Keratinocyte (primary cell): ENCODE data around the gene FRMD4B. TPM values are rescaled to one million over a fixed set of nuclear protein-coding genes. Genes with fewer than 3 reads are reported as not detected.

Experiments used
- DNase-seq: peaks from one replicate; pipeline ENCODE4 v3.0.0-alpha.2; 2011; ENCODE audit warnings: low read depth, missing footprints, low spot score
- FAIRE-seq: peaks from 2 replicates; lab custom pipeline; 2011; peaks lifted over from hg19 to GRCh38; lab: Jason Lieb, UNC
- H2AFZ ChIP-seq: 2 replicates; pipeline ENCODE4 v1.6.0; 2012; ENCODE audit warnings: low read length, control low read depth, inconsistent platforms; ENCODE audit not compliant: control insufficient read depth
- H3K27ac ChIP-seq: 2 replicates; pipeline ENCODE4 v1.5.1; 2011; ENCODE audit warnings: low read length; ENCODE audit not compliant: control insufficient read depth, insufficient read depth
- H3K27me3 ChIP-seq: 3 replicates; pipeline ENCODE4 v1.6.0; 2011; ENCODE audit warnings: low read length; ENCODE audit not compliant: control insufficient read depth, insufficient read depth; ENCODE audit errors: extremely low read depth
- H3K36me3 ChIP-seq, 2 experiments: 2 replicates in 1 of 2; 3 replicates in 1 of 2; pipeline ENCODE4 v1.5.1; 2011; ENCODE audit warnings: low read length in 2 of 2, mild to moderate bottlenecking in 1 of 2; ENCODE audit not compliant: control insufficient read depth in 2 of 2, insufficient read depth in 2 of 2; ENCODE audit errors: extremely low read depth in 1 of 2
- H3K4me1 ChIP-seq: 3 replicates; pipeline ENCODE4 v1.5.1; 2011; ENCODE audit warnings: low read length; ENCODE audit not compliant: control insufficient read depth, insufficient read depth; ENCODE audit errors: extremely low read depth
- H3K4me2 ChIP-seq: 3 replicates; pipeline ENCODE4 v1.6.0; 2011; ENCODE audit warnings: low read depth, low read length; ENCODE audit not compliant: control insufficient read depth, insufficient read depth; ENCODE audit errors: extremely low read depth
- H3K4me3 ChIP-seq, 3 experiments: fragments of 200-600 bp in 1 of 3; sonication (generic) in 1 of 3; 2 replicates in 2 of 3; 3 replicates in 1 of 3; pipeline ENCODE4 v1.5.1; 2011 to 2016; ENCODE audit warnings: low read length in 3 of 3, mild to moderate bottlenecking in 3 of 3, control low read depth in 2 of 3, inconsistent platforms in 1 of 3, low read depth in 1 of 3, mixed read lengths in 1 of 3, mixed run types in 1 of 3, moderate library complexity in 1 of 3; ENCODE audit not compliant: control insufficient read depth in 2 of 3, insufficient read depth in 2 of 3; ENCODE audit errors: extremely low read depth in 1 of 3
- H3K79me2 ChIP-seq: 2 replicates; pipeline ENCODE4 v1.6.0; 2012; ENCODE audit warnings: low read length; ENCODE audit not compliant: control insufficient read depth, insufficient read depth
- H3K9ac ChIP-seq: 3 replicates; pipeline ENCODE4 v1.6.0; 2011; ENCODE audit warnings: low read length; ENCODE audit not compliant: control insufficient read depth, insufficient read depth; ENCODE audit errors: extremely low read depth
- H3K9me1 ChIP-seq: 3 replicates; pipeline ENCODE4 v1.6.0; 2011; ENCODE audit warnings: low read length; ENCODE audit not compliant: control insufficient read depth, insufficient read depth; ENCODE audit errors: extremely low read depth
- H3K9me3 ChIP-seq: 2 replicates; pipeline ENCODE4 v1.5.1; 2012; ENCODE audit warnings: low read depth, low read length; ENCODE audit not compliant: control insufficient read depth
- H4K20me1 ChIP-seq: 3 replicates; pipeline ENCODE4 v1.6.0; 2011; ENCODE audit warnings: low read length; ENCODE audit not compliant: control insufficient read depth, insufficient read depth; ENCODE audit errors: extremely low read depth
- EZH2 ChIP-seq: IDR thresholded peaks from one replicate; pipeline ENCODE4 v1.6.1; 2012; ENCODE audit warnings: inconsistent platforms, mild to moderate bottlenecking, low read length, moderate library complexity
- dilution Hi-C: fragments of 300-500 bp; cut with MboI; formaldehyde crosslinking; loops from one replicate; pipeline ENCODE4 v1.7.0; 2020; ENCODE audit warnings: low sequenced_read_pairs; ENCODE audit not compliant: extremely low pct_ligation_motif_present
- polyA plus RNA-seq, 5 experiments: library from polyadenylated mRNA; depleted of rRNA in 3 of 5; stranded (reverse) in 3 of 5; stranded (forward) in 1 of 5; unstranded in 1 of 5; fragments of >200 nt; gene quantifications; 1 replicate in 1 of 5; 2 replicates in 3 of 5; 3 replicates in 1 of 5; pipeline versions ENCODE4 v1.2.1 to v1.2.3, GENCODE V29; 2011 to 2012; ENCODE audit warnings: missing spikeins in 2 of 5, low read depth in 1 of 5, low replicate concordance in 1 of 5
- TF ChIP-seq, protein P1 (sequence below), 3 experiments: IDR thresholded peaks in 1 of 3; conservative IDR thresholded peaks in 1 of 3; optimal IDR thresholded peaks in 1 of 3; 2 replicates in 2 of 3; 3 replicates in 1 of 3; pipeline versions ENCODE3 to v1.5.1; 2011; ENCODE audit warnings: low read length in 3 of 3, mild to moderate bottlenecking in 3 of 3, moderate library complexity in 2 of 3, control low read depth in 1 of 3, inconsistent platforms in 1 of 3; ENCODE audit not compliant: insufficient read depth in 2 of 3; ENCODE audit errors: extremely low read depth in 1 of 3

Gene FRMD4B
- polyA plus RNA-seq, 1 donor (not counting 4 experiments of a cell fraction or from before 2014, with no cell fraction given): 48.3 TPM

DNA sequence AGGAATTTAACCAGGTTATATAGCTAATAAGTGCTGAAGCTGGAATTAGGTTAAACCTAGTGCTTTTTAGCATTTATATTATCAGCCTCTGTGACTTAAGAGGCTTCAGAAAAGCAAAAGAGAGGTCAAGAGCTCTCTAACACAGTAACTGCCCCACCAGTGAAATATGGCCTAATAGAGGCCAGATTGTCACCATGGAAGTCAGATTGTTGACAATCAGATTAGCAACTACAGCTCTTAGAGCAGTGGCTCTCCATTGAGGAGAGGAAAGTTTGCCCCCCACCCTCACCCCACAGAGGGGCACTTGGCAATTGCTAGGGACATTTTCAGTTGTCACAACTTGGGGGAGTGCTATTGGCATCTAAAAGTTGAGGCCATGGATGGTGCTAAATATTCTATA is 240.2 kb downstream of the FRMD4B start:
- Histone ChIP-seq H3K27me3 (no peaks in the 10 kb centered on the region), H3K9me1 (no peaks in the 10 kb centered on the region), H3K9me3 (no peaks in the 10 kb centered on the region), H3K4me1 (peaks cover 8% of the 10 kb centered on the region), H3K27ac (no peak overlapping the region), H3K36me3 (no peaks in the 10 kb centered on the region), H4K20me1 (no peaks in the 10 kb centered on the region), H2AFZ (no peak overlapping the region), H3K9ac (no peak overlapping the region), H3K79me2 (no peaks in the 10 kb centered on the region), H3K4me3 (no peak overlapping the region), H3K4me2 (no peak overlapping the region)
- TF ChIP-seq, protein P1, sequence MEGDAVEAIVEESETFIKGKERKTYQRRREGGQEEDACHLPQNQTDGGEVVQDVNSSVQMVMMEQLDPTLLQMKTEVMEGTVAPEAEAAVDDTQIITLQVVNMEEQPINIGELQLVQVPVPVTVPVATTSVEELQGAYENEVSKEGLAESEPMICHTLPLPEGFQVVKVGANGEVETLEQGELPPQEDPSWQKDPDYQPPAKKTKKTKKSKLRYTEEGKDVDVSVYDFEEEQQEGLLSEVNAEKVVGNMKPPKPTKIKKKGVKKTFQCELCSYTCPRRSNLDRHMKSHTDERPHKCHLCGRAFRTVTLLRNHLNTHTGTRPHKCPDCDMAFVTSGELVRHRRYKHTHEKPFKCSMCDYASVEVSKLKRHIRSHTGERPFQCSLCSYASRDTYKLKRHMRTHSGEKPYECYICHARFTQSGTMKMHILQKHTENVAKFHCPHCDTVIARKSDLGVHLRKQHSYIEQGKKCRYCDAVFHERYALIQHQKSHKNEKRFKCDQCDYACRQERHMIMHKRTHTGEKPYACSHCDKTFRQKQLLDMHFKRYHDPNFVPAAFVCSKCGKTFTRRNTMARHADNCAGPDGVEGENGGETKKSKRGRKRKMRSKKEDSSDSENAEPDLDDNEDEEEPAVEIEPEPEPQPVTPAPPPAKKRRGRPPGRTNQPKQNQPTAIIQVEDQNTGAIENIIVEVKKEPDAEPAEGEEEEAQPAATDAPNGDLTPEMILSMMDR (optimal IDR thresholded peaks at IDR 0.05 in 1 of 3, IDR thresholded peaks at IDR 0.05 in 1 of 3, conservative IDR thresholded peaks at IDR 0.05 in 1 of 3; ENCODE audit: extremely low read depth in 1 of 3, insufficient read depth in 2 of 3, low read length in 3 of 3): no peak
- no peak for TF ChIP-seq EZH2
- no peak for FAIRE-seq
- dilution Hi-C loops: no loop called here
- DNase-seq: no peak

DNA sequence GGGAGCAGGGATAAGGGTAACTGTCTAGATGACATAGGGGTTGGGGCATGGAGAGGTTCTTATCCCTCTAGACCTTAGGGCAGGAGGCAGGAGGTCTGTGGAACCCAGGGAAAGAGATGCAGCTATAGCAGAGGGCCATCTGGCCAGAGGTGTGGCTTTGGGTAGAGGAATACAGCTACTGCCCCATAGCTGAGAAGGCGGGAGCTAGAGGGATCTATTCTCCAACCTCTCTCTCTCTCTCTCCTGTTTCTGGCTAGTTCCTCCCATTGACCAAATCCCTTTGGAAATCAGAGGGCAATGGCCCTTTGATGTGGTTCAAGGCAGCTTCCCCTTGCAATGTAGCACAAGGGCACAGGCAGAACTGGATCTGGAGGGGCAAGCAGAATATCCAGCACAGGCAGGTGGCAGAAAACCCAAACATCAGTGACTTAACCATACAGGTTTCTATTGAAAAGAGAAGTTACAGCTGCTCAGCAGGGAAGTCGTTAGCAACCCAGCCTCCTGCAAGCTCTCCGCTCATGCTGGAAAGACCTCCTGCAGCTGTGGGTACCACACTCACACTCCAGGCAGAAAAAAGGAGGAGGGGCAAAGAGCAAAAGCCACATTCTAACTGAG is 241.2 kb downstream of the FRMD4B start:
- DNase-seq (no peak), FAIRE-seq (no peak)
- TF ChIP-seq, protein P1 (optimal IDR thresholded peaks at IDR 0.05 in 1 of 3, IDR thresholded peaks at IDR 0.05 in 1 of 3, conservative IDR thresholded peaks at IDR 0.05 in 1 of 3; ENCODE audit: extremely low read depth in 1 of 3, insufficient read depth in 2 of 3, low read length in 3 of 3): no peak
- no peak for TF ChIP-seq EZH2
- Histone ChIP-seq H3K79me2 (no peaks in the 10 kb centered on the region), H3K4me3 (no peak overlapping the region), H3K27ac (no peak overlapping the region), H3K36me3 (no peaks in the 10 kb centered on the region), H3K4me2 (no peak overlapping the region), H4K20me1 (no peaks in the 10 kb centered on the region), H3K4me1 (peaks cover 8% of the 10 kb centered on the region), H3K9me1 (no peaks in the 10 kb centered on the region), H3K9ac (no peak overlapping the region), H3K27me3 (no peaks in the 10 kb centered on the region), H2AFZ (no peak overlapping the region), H3K9me3 (no peaks in the 10 kb centered on the region)
- dilution Hi-C loops: no loop called here
